MCF 10A (cell line): Measurements from ENCODE around the gene CEP170B. TPM values are rescaled to one million over a fixed set of nuclear protein-coding genes. Genes with fewer than 3 reads are reported as not detected.
"Not testable (repeated sequence)": the region's sequence is repeated elsewhere in the genome, so short reads cannot be mapped to it uniquely, and the experiment has no call there.

Experiments used
- BruUV-seq: library from RNA; stranded (reverse); fragments of 400-500 nt; replicated peaks from 2 replicates; lab custom pipeline; 2021; lab: Mats Ljungman, UMichigan
- CTCF ChIA-PET: fragments of 300-600 bp; sonication (Branson Sonifier 250); formaldehyde crosslinking; extraction: SDS; loops from one replicate; lab custom pipeline; 2021; ENCODE audit warnings: antibody characterized with exemption, inconsistent platforms; lab: Yijun Ruan, JAX
- POLR2A ChIA-PET: fragments of 300-600, 350-650 bp; sonication (Branson Sonifier 250); formaldehyde crosslinking; extraction: SDS; loops from one replicate; lab custom pipeline; 2020; ENCODE audit warnings: antibody characterized with exemption, inconsistent platforms; lab: Yijun Ruan, JAX
- DNase-seq: peaks from one replicate; pipeline ENCODE4 v3.0.0-alpha.2; 2018; ENCODE audit not compliant: unreplicated experiment
- H3K27ac Mint-ChIP-seq: one replicate; pipeline ENCODE4 v1.8.0; 2022; ENCODE audit warnings: mild to moderate bottlenecking, low read depth, mixed read lengths; ENCODE audit not compliant: unreplicated experiment
- H3K27me3 Mint-ChIP-seq: one replicate; pipeline ENCODE4 v1.8.0; 2022; ENCODE audit warnings: mixed read lengths; ENCODE audit not compliant: insufficient read depth, unreplicated experiment
- H3K36me3 Mint-ChIP-seq: one replicate; pipeline ENCODE4 v1.8.0; 2022; ENCODE audit warnings: mild to moderate bottlenecking, moderate library complexity, mixed read lengths; ENCODE audit not compliant: insufficient read depth, unreplicated experiment
- H3K4me1 Mint-ChIP-seq: one replicate; pipeline ENCODE4 v1.8.0; 2022; ENCODE audit warnings: mixed read lengths; ENCODE audit not compliant: insufficient read depth, unreplicated experiment
- H3K4me3 Mint-ChIP-seq: one replicate; pipeline ENCODE4 v1.8.0; 2022; ENCODE audit warnings: mild to moderate bottlenecking, moderate library complexity, mixed read lengths; ENCODE audit not compliant: unreplicated experiment
- H3K9me3 Mint-ChIP-seq: one replicate; pipeline ENCODE4 v1.8.0; 2022; ENCODE audit warnings: mixed read lengths; ENCODE audit not compliant: unreplicated experiment
- intact Hi-C: fragments of 100-400 bp; cut with micrococcal nuclease; formaldehyde crosslinking; loops from 2 replicates; pipeline ENCODE4 v1.14.1; 2022
- total RNA-seq: library from RNA; stranded (reverse); gene quantifications from 2 replicates; pipeline ENCODE4 v1.2.3, GENCODE V29; 2022
- TF ChIP-seq, protein P1 (sequence below): fragments of 200-600 bp; IDR thresholded peaks from one replicate; pipeline ENCODE4 v1.8.0; 2022; ENCODE audit warnings: antibody characterized with exemption, mild to moderate bottlenecking; ENCODE audit not compliant: unreplicated experiment

The CEP170B gene
- total RNA-seq, 1 experiment from 2014 or later: 77.4 TPM

DNA sequence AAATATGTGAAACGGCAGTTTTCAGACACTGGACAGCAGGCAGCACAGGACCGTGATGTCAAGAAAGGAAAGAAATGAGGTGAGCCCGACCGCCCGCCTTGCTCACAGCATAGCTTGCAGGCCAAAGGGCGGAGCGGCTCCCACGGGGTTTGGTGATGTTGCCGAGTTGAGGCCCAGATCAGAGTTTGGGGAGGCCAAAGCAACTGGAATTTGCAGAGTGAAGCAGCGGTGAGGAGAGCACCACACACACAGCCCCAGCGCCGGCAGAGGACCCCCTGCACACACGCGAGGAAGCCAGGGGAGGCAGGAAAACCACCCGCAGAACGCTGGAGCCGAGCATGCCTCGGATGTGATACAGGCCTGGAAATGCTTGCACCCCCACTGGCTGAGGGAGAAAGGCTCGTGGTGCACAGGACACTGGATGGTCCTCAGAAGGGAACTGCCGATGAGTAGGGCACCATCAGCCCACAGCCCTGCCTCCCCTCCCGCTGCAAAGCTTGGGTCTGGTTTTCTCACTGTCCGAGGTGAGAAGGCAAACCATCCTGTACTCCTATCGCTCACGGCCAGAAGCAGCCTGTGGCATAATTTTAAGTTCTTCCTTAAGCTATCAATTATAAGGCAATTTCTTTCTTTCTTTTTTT, 33.9 kb downstream of the CEP170B start:
- no TSS peak for BruUV-seq
- H3K4me3 Mint-ChIP-seq: no peak overlapping the region
- H3K27me3 Mint-ChIP-seq: no peaks in the 10 kb centered on the region
- TF ChIP-seq, protein P1, sequence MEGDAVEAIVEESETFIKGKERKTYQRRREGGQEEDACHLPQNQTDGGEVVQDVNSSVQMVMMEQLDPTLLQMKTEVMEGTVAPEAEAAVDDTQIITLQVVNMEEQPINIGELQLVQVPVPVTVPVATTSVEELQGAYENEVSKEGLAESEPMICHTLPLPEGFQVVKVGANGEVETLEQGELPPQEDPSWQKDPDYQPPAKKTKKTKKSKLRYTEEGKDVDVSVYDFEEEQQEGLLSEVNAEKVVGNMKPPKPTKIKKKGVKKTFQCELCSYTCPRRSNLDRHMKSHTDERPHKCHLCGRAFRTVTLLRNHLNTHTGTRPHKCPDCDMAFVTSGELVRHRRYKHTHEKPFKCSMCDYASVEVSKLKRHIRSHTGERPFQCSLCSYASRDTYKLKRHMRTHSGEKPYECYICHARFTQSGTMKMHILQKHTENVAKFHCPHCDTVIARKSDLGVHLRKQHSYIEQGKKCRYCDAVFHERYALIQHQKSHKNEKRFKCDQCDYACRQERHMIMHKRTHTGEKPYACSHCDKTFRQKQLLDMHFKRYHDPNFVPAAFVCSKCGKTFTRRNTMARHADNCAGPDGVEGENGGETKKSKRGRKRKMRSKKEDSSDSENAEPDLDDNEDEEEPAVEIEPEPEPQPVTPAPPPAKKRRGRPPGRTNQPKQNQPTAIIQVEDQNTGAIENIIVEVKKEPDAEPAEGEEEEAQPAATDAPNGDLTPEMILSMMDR: no peak
- H3K9me3 Mint-ChIP-seq: no peaks in the 10 kb centered on the region
- intact Hi-C loops: no loop called here
- POLR2A ChIA-PET: no interaction called here
- H3K27ac Mint-ChIP-seq: no peak overlapping the region
- H3K36me3 Mint-ChIP-seq: peaks cover 15% of the 10 kb centered on the region
- DNase-seq: no peak
- H3K4me1 Mint-ChIP-seq: no peaks in the 10 kb centered on the region
- CTCF ChIA-PET: interaction anchor here (0.7 to 2.3 kb wide), 3 partner anchors 12 to 571 kb away, joined by 3 to 6 read pairs (median 3); no protein-coding TSS in a partner anchor

DNA sequence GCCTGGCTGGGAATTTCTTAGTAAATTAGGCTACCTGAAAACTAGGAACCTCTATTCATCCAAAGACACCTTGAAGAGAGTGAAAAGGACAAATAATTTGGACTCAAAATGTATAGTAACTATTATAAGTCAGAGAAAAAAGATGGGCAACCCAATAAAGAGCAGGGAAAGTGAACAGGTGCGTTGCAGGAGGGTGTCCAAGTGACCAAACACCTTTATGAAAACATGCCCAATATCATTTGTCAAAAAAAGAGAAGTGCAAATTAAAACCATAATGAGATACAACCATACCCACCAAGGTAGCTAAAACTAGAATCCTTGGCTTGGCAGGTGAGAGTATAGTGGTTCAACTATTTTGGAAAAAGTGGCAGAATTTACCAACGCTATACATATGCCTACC, 34.7 kb downstream of the CEP170B start:
- H3K4me1 Mint-ChIP-seq: no peaks in the 10 kb centered on the region
- no peak overlapping the region for H3K4me3 Mint-ChIP-seq
- POLR2A ChIA-PET: no interaction called here
- no peaks in the 10 kb centered on the region for H3K27me3 Mint-ChIP-seq
- BruUV-seq: no TSS peak
- no peaks in the 10 kb centered on the region for H3K9me3 Mint-ChIP-seq
- intact Hi-C loops: no loop called here
- TF ChIP-seq, protein P1: no peak
- CTCF ChIA-PET: interaction anchor here (0.5 to 2.3 kb wide), 2 partner anchors 23 to 145 kb away, joined by 4 to 6 read pairs; no protein-coding TSS in a partner anchor
- H3K36me3 Mint-ChIP-seq: peaks cover 15% of the 10 kb centered on the region
- no peak for DNase-seq
- H3K27ac Mint-ChIP-seq: no peak overlapping the region

DNA sequence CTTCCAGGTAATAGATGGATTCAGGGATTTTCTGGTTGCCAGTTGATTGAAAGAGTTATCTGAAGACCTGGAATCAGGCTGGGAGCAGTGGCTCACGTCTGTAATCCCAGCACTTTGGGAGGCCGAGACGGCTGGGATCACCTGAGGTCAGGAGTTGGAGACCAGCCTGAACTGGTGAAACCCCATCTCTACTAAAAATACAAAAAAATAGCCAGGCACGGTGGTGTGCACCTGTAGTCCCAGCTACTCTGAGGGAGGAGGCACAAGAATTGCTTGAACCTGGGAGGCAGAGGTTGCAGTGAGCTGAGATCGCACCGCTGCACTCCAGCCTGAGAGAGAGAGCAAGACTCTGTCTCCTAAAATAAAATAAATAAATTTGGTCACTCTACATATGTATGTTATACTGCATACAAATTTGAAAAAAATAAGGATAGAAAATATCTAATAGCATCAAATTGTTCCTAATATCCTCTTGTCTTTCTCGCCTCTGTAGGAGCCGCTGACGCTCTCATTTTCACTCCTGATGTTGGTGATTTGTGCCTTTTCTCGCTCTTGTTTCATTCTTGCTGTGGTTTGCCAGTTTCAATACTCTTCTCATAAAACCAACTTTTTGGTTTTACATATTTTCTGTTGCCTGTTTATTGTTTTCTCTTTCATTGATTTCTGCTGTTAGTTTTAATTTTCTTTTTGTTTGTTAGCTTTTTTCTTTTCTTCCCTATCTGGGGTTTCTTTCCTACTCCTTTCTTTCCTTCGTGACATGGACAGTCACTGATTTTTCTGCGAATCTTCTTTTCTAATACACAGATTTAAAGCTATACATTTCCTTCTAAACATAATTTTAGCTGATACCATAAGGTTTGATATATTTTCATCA, 35.8 kb downstream of the CEP170B start:
- DNase-seq: no peak
- ChIA-PET POLR2A (interaction anchor here (0.6 to 0.7 kb wide), 2 partner anchors 40 to 936 kb away, joined by 3 read pairs; no protein-coding TSS in a partner anchor), CTCF (interaction anchor here (0.6 to 0.7 kb wide), 2 partner anchors 125 to 127 kb away, joined by 3 read pairs; no protein-coding TSS in a partner anchor)
- Mint-ChIP-seq H3K4me3 (no peak overlapping the region), H3K27me3 (no peaks in the 10 kb centered on the region), H3K36me3 (peaks cover 8% of the 10 kb centered on the region), H3K9me3 (no peaks in the 10 kb centered on the region), H3K27ac (no peak overlapping the region), H3K4me1 (no peaks in the 10 kb centered on the region)
- TF ChIP-seq, protein P1: no peak
- no TSS peak for BruUV-seq
- intact Hi-C loops: no loop called here

DNA sequence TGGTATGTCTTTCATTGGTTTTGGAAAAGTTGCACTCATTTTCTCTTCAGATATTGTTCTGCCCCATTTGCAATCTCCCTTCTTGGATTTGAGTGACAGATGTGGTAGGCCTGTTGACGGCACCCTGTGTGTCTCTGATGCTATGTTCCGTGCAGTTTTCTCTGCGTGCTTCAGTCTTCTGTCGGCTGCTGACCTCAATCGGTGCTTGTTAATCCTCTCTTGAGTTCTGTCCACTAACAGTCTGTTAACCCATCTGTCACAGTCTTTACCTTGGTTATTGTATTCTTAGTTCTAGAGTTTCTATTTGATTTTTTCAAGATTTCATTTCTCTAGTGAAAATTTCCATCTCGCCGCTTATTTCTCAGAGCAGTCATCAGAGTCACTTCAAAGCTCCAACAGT, 38.9 kb downstream of the CEP170B start:
- TF ChIP-seq, protein P1: no peak
- no peak for DNase-seq
- intact Hi-C loops: no loop called here
- POLR2A ChIA-PET: no interaction called here
- Mint-ChIP-seq H3K4me3 (no peak overlapping the region), H3K36me3 (no peaks in the 10 kb centered on the region), H3K9me3 (no peaks in the 10 kb centered on the region), H3K27me3 (no peaks in the 10 kb centered on the region), H3K4me1 (no peaks in the 10 kb centered on the region), H3K27ac (no peak overlapping the region)
- BruUV-seq: no TSS peak
- CTCF ChIA-PET: no interaction called here

DNA sequence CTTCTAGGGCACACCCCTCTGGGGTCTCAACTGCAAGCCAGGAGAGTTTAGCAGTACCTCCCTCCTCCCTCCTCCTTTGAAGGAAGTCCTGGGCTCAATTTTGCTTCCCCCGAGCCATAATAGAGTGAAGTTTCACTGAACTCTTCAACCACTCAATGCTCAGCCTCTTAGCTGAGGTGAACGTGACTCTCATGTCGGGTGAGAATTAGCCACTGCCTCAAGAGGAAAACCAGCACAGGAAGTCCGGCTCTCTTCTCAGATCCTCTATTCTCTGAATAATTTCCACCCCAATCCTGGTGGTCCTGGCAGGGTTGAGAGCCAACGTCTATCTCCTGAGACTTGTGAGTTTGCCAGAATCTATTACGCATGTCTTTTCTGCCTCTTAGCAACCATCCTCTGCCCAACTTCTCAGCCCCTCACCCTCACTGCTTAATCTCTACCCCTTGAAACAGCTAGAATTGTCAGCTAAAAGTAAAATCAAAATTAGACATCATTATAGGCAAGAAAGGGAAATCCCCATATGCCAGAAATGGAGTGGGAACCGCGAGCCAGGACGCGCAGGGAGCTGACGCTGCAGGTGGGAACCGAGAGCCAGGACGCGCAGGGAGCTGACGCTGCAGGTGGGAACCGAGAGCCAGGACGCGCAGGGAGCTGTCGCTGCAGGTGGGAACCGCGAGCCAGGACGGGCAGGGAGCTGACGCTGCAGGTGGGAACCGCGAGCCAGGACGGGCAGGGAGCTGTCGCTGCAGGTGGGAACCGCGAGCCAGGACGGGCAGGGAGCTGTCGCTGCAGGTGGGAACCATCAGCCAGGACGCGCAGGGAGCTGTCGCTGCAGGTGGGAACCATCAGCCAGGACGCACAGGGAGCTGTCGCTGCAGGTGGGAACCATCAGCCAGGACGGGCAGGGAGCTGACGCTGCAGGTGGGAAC, 39.8 kb downstream of the CEP170B start:
- ChIA-PET POLR2A (interaction anchor here (0.7 kb wide), 1 partner anchor 38 kb away, joined by 3 read pairs; no protein-coding TSS in a partner anchor), CTCF (interaction anchor here (0.6 kb wide), 1 partner anchor 1973 kb away, joined by 4 read pairs; no protein-coding TSS in a partner anchor)
- H3K36me3 Mint-ChIP-seq, H3K27me3 Mint-ChIP-seq, H3K4me3 Mint-ChIP-seq, H3K27ac Mint-ChIP-seq, H3K9me3 Mint-ChIP-seq, DNase-seq, intact Hi-C loops, BruUV-seq, H3K4me1 Mint-ChIP-seq: not testable (repeated sequence)
